Loucy (cell line): Measurements from ENCODE around the gene SMR3B.

Experiments
- H2AFZ ChIP-seq: fragments of 200-600 bp; sonication (generic); 2 replicates; pipeline ENCODE4 v1.6.0; 2016; ENCODE audit warnings: antibody characterized with exemption, mild to moderate bottlenecking, low read length, moderate library complexity
- H3F3A ChIP-seq: fragments of 200-600 bp; 2 replicates; pipeline ENCODE4 v1.6.0; 2016; ENCODE audit warnings: antibody characterized with exemption, low read depth, mild to moderate bottlenecking
- H3K27me3 ChIP-seq: fragments of 200-600 bp; sonication (generic); 2 replicates; pipeline ENCODE4 v1.6.1; 2014; ENCODE audit warnings: low read length, mild to moderate bottlenecking; ENCODE audit not compliant: insufficient read depth, poor library complexity, severe bottlenecking
- H3K36me3 ChIP-seq: fragments of 200-600 bp; sonication (generic); 2 replicates; pipeline ENCODE4 v1.6.1; 2016; ENCODE audit warnings: low read length; ENCODE audit not compliant: insufficient read depth
- H3K4me1 ChIP-seq: fragments of 200-600 bp; sonication (generic); 2 replicates; pipeline ENCODE4 v1.5.1; 2014; ENCODE audit warnings: low read length, mild to moderate bottlenecking; ENCODE audit not compliant: insufficient read depth, poor library complexity, severe bottlenecking
- H3K4me2 ChIP-seq: fragments of 200-600 bp; sonication (generic); 2 replicates; pipeline ENCODE4 v1.6.0; 2014; ENCODE audit warnings: antibody characterized with exemption, low read length, low read depth, mild to moderate bottlenecking; ENCODE audit not compliant: poor library complexity, severe bottlenecking
- H3K4me3 ChIP-seq: fragments of 200-600 bp; sonication (generic); 2 replicates; pipeline ENCODE4 v1.5.1; 2014; ENCODE audit warnings: low read length, mild to moderate bottlenecking, mixed read lengths; ENCODE audit not compliant: poor library complexity, severe bottlenecking
- H3K79me2 ChIP-seq: fragments of 200-600 bp; sonication (generic); 2 replicates; pipeline ENCODE4 v1.6.1; 2014; ENCODE audit warnings: low read length; ENCODE audit not compliant: insufficient read depth
- H3K9ac ChIP-seq: fragments of 200-600 bp; sonication (generic); 2 replicates; pipeline ENCODE4 v1.6.0; 2014; ENCODE audit warnings: mild to moderate bottlenecking, low read depth, low read length, moderate library complexity; ENCODE audit not compliant: poor library complexity, severe bottlenecking
- H3K9me2 ChIP-seq: fragments of 200-600 bp; sonication (generic); replicated peaks from 2 replicates; pipeline ENCODE4 v1.6.1; 2016; ENCODE audit warnings: low read depth, low read length, mixed read lengths
- H3K9me3 ChIP-seq: fragments of 200-600 bp; sonication (generic); 2 replicates; pipeline ENCODE4 v1.6.1; 2014; ENCODE audit warnings: mild to moderate bottlenecking, antibody characterized with exemption, low read length, low read depth; ENCODE audit not compliant: insufficient read depth
- H4K20me1 ChIP-seq: fragments of 200-600 bp; sonication (generic); 2 replicates; pipeline ENCODE4 v1.6.0; 2014; ENCODE audit warnings: antibody characterized with exemption, low read length, mild to moderate bottlenecking; ENCODE audit not compliant: insufficient read depth, poor library complexity, severe bottlenecking
- CTCF ChIP-seq: fragments of 200-600 bp; sonication (generic); conservative IDR thresholded peaks from 2 replicates; pipeline ENCODE4 v1.5.1; 2014; ENCODE audit warnings: mild to moderate bottlenecking, antibody characterized with exemption, low read length
- EZH2phosphoT487 ChIP-seq: fragments of 200-600 bp; IDR thresholded peaks from 2 replicates; pipeline ENCODE4 v1.6.1; 2018; ENCODE audit warnings: antibody characterized with exemption, mild to moderate bottlenecking, moderate library complexity, borderline replicate concordance

Gene SMR3B

GRCh38 chr4:70382691-70383181 lies at the start of gene SMR3B:
Gene SMR3B, plus strand, starts transcription at chr4:70383131. Its CDS starts 1,380 bp downstream, at chr4:70384511.
- TF ChIP-seq EZH2phosphoT487 (no peak), CTCF (no peak)
- Histone ChIP-seq H3K79me2 (no peaks in the 10 kb centered on the region), H3K9me2 (no peaks in the 10 kb centered on the region), H3K36me3 (no peaks in the 10 kb centered on the region), H2AFZ (no peak within 1 kb of the TSS), H3K4me3 (no peak within 1 kb of the TSS), H4K20me1 (no peaks in the 10 kb centered on the region), H3K4me2 (no peak within 1 kb of the TSS), H3K9ac (no peak within 1 kb of the TSS), H3K9me3 (no peaks in the 10 kb centered on the region), H3F3A (no peaks in the 10 kb centered on the region), H3K4me1 (no peaks in the 10 kb centered on the region), H3K27me3 (no peaks in the 10 kb centered on the region)

GRCh38 chr4:70334681-70335080 lies 48.2 kb upstream of the SMR3B start, which contains the start of gene CABS1:
Gene CABS1, plus strand, starts transcription at chr4:70334981. Its CDS starts 59 bp downstream, at chr4:70335040.
- H3K9me2 ChIP-seq = no peaks in the 10 kb centered on the region
- H3K27me3 ChIP-seq = no peaks in the 10 kb centered on the region
- no peaks in the 10 kb centered on the region for H3K9me3 ChIP-seq
- no peak within 1 kb of the TSS for H2AFZ ChIP-seq
- H3F3A ChIP-seq = no peaks in the 10 kb centered on the region
- TF ChIP-seq CTCF (no peak), EZH2phosphoT487 (no peak)
- no peaks in the 10 kb centered on the region for H3K36me3 ChIP-seq
- no peaks in the 10 kb centered on the region for H3K4me1 ChIP-seq
- no peak within 1 kb of the TSS for H3K4me3 ChIP-seq
- H4K20me1 ChIP-seq = no peaks in the 10 kb centered on the region
- H3K9ac ChIP-seq = no peak within 1 kb of the TSS
- H3K79me2 ChIP-seq = no peaks in the 10 kb centered on the region
- no peak within 1 kb of the TSS for H3K4me2 ChIP-seq

GRCh38 chr4:70336043-70336442 lies 46.9 kb upstream of the SMR3B start:
- Histone ChIP-seq H3K4me1 (no peaks in the 10 kb centered on the region), H3K27me3 (no peaks in the 10 kb centered on the region), H2AFZ (no peak overlapping the region), H3K36me3 (no peaks in the 10 kb centered on the region), H3K4me2 (no peak overlapping the region), H4K20me1 (no peaks in the 10 kb centered on the region), H3K9me3 (no peaks in the 10 kb centered on the region), H3K4me3 (no peak overlapping the region), H3F3A (no peaks in the 10 kb centered on the region), H3K9ac (no peak overlapping the region), H3K9me2 (no peaks in the 10 kb centered on the region), H3K79me2 (no peaks in the 10 kb centered on the region)
- TF ChIP-seq CTCF = no peak
- TF ChIP-seq EZH2phosphoT487 = no peak
